A673 (cell line): Measurements from ENCODE around the gene MEIKIN. TPM values are rescaled to one million over a fixed set of nuclear protein-coding genes. Genes with fewer than 3 reads are reported as not detected.

ENCODE experiments used
- BruUV-seq: library from RNA; stranded (reverse); fragments of 400-500 nt; replicated peaks from 2 replicates; lab custom pipeline; 2021; lab: Mats Ljungman, UMichigan
- CTCF ChIA-PET: fragments of 300-600 bp; sonication (Branson Sonifier 250); formaldehyde crosslinking; loops from one replicate; lab custom pipeline; 2022; ENCODE audit warnings: antibody characterized with exemption; lab: Charles Lee
- POLR2A ChIA-PET: fragments of 300-600 bp; sonication (Branson Sonifier 250); formaldehyde crosslinking; loops from one replicate; lab custom pipeline; 2022; ENCODE audit warnings: antibody characterized with exemption; ENCODE audit not compliant: low non-redundant PET; lab: Charles Lee
- DNase-seq: peaks from one replicate; pipeline ENCODE4 v3.0.0-alpha.2; 2015; ENCODE audit warnings: low spot score
- H3K27ac ChIP-seq: fragments of 200-600 bp; sonication (generic); 2 replicates; pipeline ENCODE4 v1.5.1; 2016; ENCODE audit warnings: mixed run types, low read depth, mild to moderate bottlenecking, mixed read lengths, antibody characterized with exemption, low read length; ENCODE audit not compliant: poor library complexity, severe bottlenecking
- H3K27me3 ChIP-seq: fragments of 200-600 bp; sonication (generic); replicated peaks from 2 replicates; pipeline ENCODE4 v1.6.1; 2017; ENCODE audit warnings: mixed run types, low read depth, mild to moderate bottlenecking, mixed read lengths, antibody characterized with exemption, low read length; ENCODE audit not compliant: insufficient read depth, poor library complexity
- H3K36me3 ChIP-seq: fragments of 200-600 bp; sonication (generic); 2 replicates; pipeline ENCODE4 v1.6.1; 2016; ENCODE audit warnings: mixed run types, mild to moderate bottlenecking, mixed read lengths, antibody characterized with exemption, low read length; ENCODE audit not compliant: insufficient read depth, poor library complexity, severe bottlenecking
- H3K4me1 ChIP-seq: fragments of 200-600 bp; sonication (generic); 2 replicates; pipeline ENCODE4 v1.6.1; 2017; ENCODE audit warnings: mixed run types, mild to moderate bottlenecking, mixed read lengths, antibody characterized with exemption, low read length; ENCODE audit not compliant: insufficient read depth, poor library complexity, severe bottlenecking
- H3K4me3 ChIP-seq: fragments of 200-600 bp; sonication (generic); 2 replicates; pipeline ENCODE4 v1.5.1; 2016; ENCODE audit warnings: low read depth, mixed run types, mild to moderate bottlenecking, mixed read lengths, low read length; ENCODE audit not compliant: poor library complexity, severe bottlenecking
- H3K9me3 ChIP-seq: fragments of 200-600 bp; sonication (generic); 2 replicates; pipeline ENCODE4 v1.6.1; 2016; ENCODE audit warnings: mixed run types, low read depth, mild to moderate bottlenecking, mixed read lengths, antibody characterized with exemption, low read length; ENCODE audit not compliant: poor library complexity, severe bottlenecking
- EZH2 ChIP-seq: fragments of 200-600 bp; sonication (generic); IDR thresholded peaks from 2 replicates; pipeline ENCODE4 v1.6.1; 2017; ENCODE audit warnings: borderline replicate concordance, low read depth, mild to moderate bottlenecking, mixed read lengths, antibody characterized with exemption, low read length; ENCODE audit not compliant: poor library complexity, severe bottlenecking
- intact Hi-C: fragments of 100-400 bp; cut with micrococcal nuclease; formaldehyde crosslinking; loops from one replicate; pipeline ENCODE4 v1.10.0; 2022; ENCODE audit not compliant: unreplicated experiment
- total RNA-seq: library from RNA; stranded (reverse); gene quantifications from 2 replicates; pipeline ENCODE4 v1.2.3, GENCODE V29; 2021
- TF ChIP-seq, protein P1 (sequence below): fragments of 300-800, 200-600 bp; sonication (generic); conservative IDR thresholded peaks from 2 replicates; pipeline ENCODE4 v1.5.1; 2017; ENCODE audit warnings: low read depth, mild to moderate bottlenecking, antibody characterized with exemption, low read length, moderate library complexity, mixed read lengths

Gene MEIKIN
- total RNA-seq, 1 experiment from 2014 or later, result not detected

DNA sequence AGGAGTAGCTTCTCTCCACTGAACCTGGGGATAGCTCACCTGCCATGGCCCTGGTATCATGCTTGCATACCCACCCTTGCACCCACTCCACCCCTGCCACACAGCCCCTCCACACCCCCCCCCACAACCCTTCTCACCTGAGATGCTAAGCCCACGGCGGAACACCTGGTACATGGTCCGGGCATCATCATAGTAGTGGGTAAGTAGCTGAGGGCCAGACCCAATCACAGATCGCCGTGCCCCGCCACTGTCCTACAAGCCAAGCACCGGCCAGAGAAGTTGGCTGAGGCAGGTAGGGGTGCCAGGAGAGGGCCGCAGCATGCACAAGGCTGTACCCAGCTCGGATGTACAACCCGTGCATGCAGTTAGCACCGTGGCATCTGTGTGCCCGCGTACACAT is 45.3 kb upstream of the MEIKIN start:
- DNase-seq, result no peak
- ChIA-PET CTCF (no interaction called here), POLR2A (no interaction called here)

DNA sequence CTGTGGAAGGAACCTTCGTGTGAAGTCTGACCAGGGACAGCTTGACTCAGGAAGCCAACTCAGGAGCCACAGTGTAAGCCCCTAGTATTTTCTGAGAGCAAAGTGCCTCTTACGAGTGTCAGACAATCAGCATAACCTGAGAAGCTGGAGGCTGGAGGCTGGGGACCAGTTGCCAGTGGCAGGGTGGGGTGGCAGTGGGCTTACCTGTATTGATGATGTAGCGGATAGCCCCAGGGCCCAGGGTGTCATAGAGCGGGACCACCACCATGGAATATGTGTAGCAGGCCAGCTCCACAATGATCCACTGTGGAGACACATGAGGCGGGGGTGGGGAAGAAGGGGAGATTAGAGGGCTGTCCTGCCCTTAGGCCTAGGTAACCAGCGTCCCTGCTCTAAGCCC is 43.1 kb upstream of the MEIKIN start:
- intact Hi-C loops, result no loop called here
- no TSS peak for BruUV-seq
- DNase-seq, result no peak

More for the DNA sequence above, 45.3 kb upstream of the MEIKIN start:
- Histone ChIP-seq H3K27me3 (no peaks in the 10 kb centered on the region), H3K4me1 (no peaks in the 10 kb centered on the region), H3K9me3 (no peaks in the 10 kb centered on the region), H3K27ac (no peak overlapping the region), H3K36me3 (no peaks in the 10 kb centered on the region), H3K4me3 (no peak overlapping the region)
- BruUV-seq, result no TSS peak
- TF ChIP-seq, protein P1, sequence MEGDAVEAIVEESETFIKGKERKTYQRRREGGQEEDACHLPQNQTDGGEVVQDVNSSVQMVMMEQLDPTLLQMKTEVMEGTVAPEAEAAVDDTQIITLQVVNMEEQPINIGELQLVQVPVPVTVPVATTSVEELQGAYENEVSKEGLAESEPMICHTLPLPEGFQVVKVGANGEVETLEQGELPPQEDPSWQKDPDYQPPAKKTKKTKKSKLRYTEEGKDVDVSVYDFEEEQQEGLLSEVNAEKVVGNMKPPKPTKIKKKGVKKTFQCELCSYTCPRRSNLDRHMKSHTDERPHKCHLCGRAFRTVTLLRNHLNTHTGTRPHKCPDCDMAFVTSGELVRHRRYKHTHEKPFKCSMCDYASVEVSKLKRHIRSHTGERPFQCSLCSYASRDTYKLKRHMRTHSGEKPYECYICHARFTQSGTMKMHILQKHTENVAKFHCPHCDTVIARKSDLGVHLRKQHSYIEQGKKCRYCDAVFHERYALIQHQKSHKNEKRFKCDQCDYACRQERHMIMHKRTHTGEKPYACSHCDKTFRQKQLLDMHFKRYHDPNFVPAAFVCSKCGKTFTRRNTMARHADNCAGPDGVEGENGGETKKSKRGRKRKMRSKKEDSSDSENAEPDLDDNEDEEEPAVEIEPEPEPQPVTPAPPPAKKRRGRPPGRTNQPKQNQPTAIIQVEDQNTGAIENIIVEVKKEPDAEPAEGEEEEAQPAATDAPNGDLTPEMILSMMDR, result no peak
- TF ChIP-seq EZH2, result no peak
- intact Hi-C loops, result no loop called here

DNA sequence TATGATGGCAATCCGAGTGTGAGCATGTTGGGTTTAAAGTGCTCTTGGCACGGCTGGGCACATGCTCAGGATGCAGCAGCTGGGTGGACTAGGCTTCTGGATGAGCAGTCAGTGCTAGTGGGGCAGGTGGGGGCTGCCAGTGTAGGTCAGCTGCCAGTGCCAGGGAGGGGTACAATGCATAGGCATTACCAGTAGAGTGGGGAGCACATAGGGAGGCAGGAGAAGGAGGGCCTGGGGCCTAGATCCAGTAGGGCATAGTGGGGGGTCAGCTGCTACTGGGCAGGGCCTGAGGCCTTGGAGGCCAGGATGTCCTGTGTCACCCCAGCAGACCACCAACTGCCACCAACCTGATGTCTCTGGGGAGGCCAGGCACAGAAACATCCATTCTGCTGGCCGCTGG is 41.8 kb upstream of the MEIKIN start:
- Histone ChIP-seq H3K36me3 (no peaks in the 10 kb centered on the region), H3K9me3 (no peaks in the 10 kb centered on the region), H3K27me3 (no peaks in the 10 kb centered on the region), H3K4me3 (no peak overlapping the region), H3K4me1 (no peaks in the 10 kb centered on the region), H3K27ac (no peak overlapping the region)
- POLR2A ChIA-PET, result no interaction called here
- DNase-seq, result no peak
- TF ChIP-seq, protein P1, result no peak
- no peak for TF ChIP-seq EZH2
- intact Hi-C loops, result no loop called here
- CTCF ChIA-PET, result no interaction called here
- BruUV-seq, result no TSS peak

More for the DNA sequence above, 43.1 kb upstream of the MEIKIN start:
- H3K4me3 ChIP-seq, result no peak overlapping the region
- H3K36me3 ChIP-seq, result no peaks in the 10 kb centered on the region
- CTCF ChIA-PET, result no interaction called here
- no peaks in the 10 kb centered on the region for H3K9me3 ChIP-seq
- POLR2A ChIA-PET, result no interaction called here
- TF ChIP-seq, protein P1, result no peak
- TF ChIP-seq EZH2, result no peak
- no peak overlapping the region for H3K27ac ChIP-seq
- no peaks in the 10 kb centered on the region for H3K27me3 ChIP-seq
- no peaks in the 10 kb centered on the region for H3K4me1 ChIP-seq
